CD14-positive monocyte (primary cell): Measurements from ENCODE around the gene WTAP. TPM values are rescaled to one million over a fixed set of nuclear protein-coding genes. Genes with fewer than 3 reads are reported as not detected.

Experiments used
- DNase-seq, 3 donors: peaks; one replicate each; pipeline ENCODE4 v3.0.0-alpha.2; 2011 to 2022
- H2AFZ ChIP-seq: 2 replicates; pipeline ENCODE4 v1.6.0; 2012; ENCODE audit warnings: mild to moderate bottlenecking, low read depth, low read length, inconsistent platforms; ENCODE audit not compliant: insufficient read depth, poor library complexity, severe bottlenecking
- H3K27ac ChIP-seq, 2 donors: 1 replicate in 1 of 2; 2 replicates in 1 of 2; pipeline ENCODE4 v1.5.1; 2012 to 2013; ENCODE audit warnings: low read length in 2 of 2, control low read depth in 1 of 2, inconsistent platforms in 1 of 2, low read depth in 1 of 2, mild to moderate bottlenecking in 1 of 2
- H3K27me3 ChIP-seq, 2 donors: one replicate each; pipeline versions ENCODE4 v1.6.0 to v1.6.1; 2011 to 2013; ENCODE audit warnings: low read length in 2 of 2; ENCODE audit not compliant: control insufficient read depth in 2 of 2, insufficient read depth in 2 of 2
- H3K36me3 ChIP-seq, 2 donors: replicated peaks in 1 of 2; 1 replicate in 1 of 2; 2 replicates in 1 of 2; pipeline versions ENCODE4 v1.5.1 to v1.6.1; 2012 to 2013; ENCODE audit warnings: low read length in 2 of 2, control low read depth in 1 of 2, inconsistent platforms in 1 of 2, mild to moderate bottlenecking in 1 of 2; ENCODE audit not compliant: insufficient read depth in 2 of 2, control insufficient read depth in 1 of 2
- H3K4me1 ChIP-seq, 2 donors: 1 replicate in 1 of 2; 2 replicates in 1 of 2; pipeline versions ENCODE4 v1.5.1 to v1.6.1; 2012 to 2013; ENCODE audit warnings: low read length in 2 of 2, control low read depth in 1 of 2, inconsistent platforms in 1 of 2, mild to moderate bottlenecking in 1 of 2, moderate library complexity in 1 of 2; ENCODE audit not compliant: insufficient read depth in 2 of 2, control insufficient read depth in 1 of 2
- H3K4me2 ChIP-seq: replicated peaks from 2 replicates; pipeline ENCODE3; 2012; ENCODE audit warnings: low read length, moderate library complexity, mild to moderate bottlenecking; ENCODE audit not compliant: poor library complexity, severe bottlenecking; ENCODE audit errors: extremely low read depth
- H3K4me3 ChIP-seq, 3 experiments: fragments of 200-600 bp in 1 of 3; sonication (generic) in 1 of 3; replicated peaks in 1 of 3; 1 replicate in 2 of 3; 2 replicates in 1 of 3; pipeline ENCODE4 v1.5.1; 2011 to 2013; ENCODE audit warnings: low read length in 3 of 3, mild to moderate bottlenecking in 3 of 3, control low read depth in 2 of 3, low read depth in 2 of 3, inconsistent platforms in 1 of 3, moderate library complexity in 1 of 3
- H3K79me2 ChIP-seq: 2 replicates; pipeline ENCODE4 v1.6.0; 2012; ENCODE audit warnings: mild to moderate bottlenecking, control low read depth, inconsistent platforms, low read length, moderate library complexity; ENCODE audit not compliant: insufficient read depth
- H3K9ac ChIP-seq: 2 replicates; pipeline ENCODE4 v1.6.0; 2017; ENCODE audit warnings: low read length, mild to moderate bottlenecking; ENCODE audit not compliant: insufficient read depth, poor library complexity, severe bottlenecking
- H3K9me3 ChIP-seq, 2 donors: replicated peaks in 1 of 2; 1 replicate in 1 of 2; 2 replicates in 1 of 2; pipeline versions ENCODE4 v1.5.1 to v1.6.1; 2012 to 2013; ENCODE audit warnings: low read length in 2 of 2, control low read depth in 1 of 2; ENCODE audit not compliant: control insufficient read depth in 1 of 2, insufficient read depth in 1 of 2
- H4K20me1 ChIP-seq: 2 replicates; pipeline ENCODE4 v1.6.0; 2012; ENCODE audit warnings: mild to moderate bottlenecking, low read length, control low read depth, moderate library complexity; ENCODE audit not compliant: insufficient read depth
- H3K27ac Mint-ChIP-seq, 7 donors: one replicate each; pipeline ENCODE4 v1.8.0; 2020; ENCODE audit warnings: mild to moderate bottlenecking in 7 of 7, mixed read lengths in 7 of 7, moderate library complexity in 6 of 7, inconsistent platforms in 2 of 7
- H3K27me3 Mint-ChIP-seq, 3 donors: one replicate each; pipeline ENCODE4 v1.8.0; 2021 to 2022; ENCODE audit warnings: low read depth in 3 of 3, mild to moderate bottlenecking in 3 of 3, mixed read lengths in 3 of 3, moderate library complexity in 3 of 3, inconsistent platforms in 1 of 3
- H3K36me3 Mint-ChIP-seq, 2 donors: one replicate each; pipeline ENCODE4 v1.8.0; 2020; ENCODE audit warnings: mixed read lengths in 2 of 2, inconsistent platforms in 1 of 2, mild to moderate bottlenecking in 1 of 2
- H3K4me1 Mint-ChIP-seq: one replicate; pipeline ENCODE4 v1.8.0; 2020; ENCODE audit warnings: mild to moderate bottlenecking, mixed read lengths
- H3K4me3 Mint-ChIP-seq, 2 donors: one replicate each; pipeline ENCODE4 v1.8.0; 2020; ENCODE audit warnings: mild to moderate bottlenecking in 2 of 2, mixed read lengths in 2 of 2, moderate library complexity in 1 of 2
- H3K9me3 Mint-ChIP-seq, 7 donors: one replicate each; pipeline ENCODE4 v1.8.0; 2020 to 2022; ENCODE audit warnings: mixed read lengths in 7 of 7, mild to moderate bottlenecking in 6 of 7, moderate library complexity in 6 of 7, inconsistent platforms in 2 of 7
- WGBS: methylation state at CpG from one replicate; pipeline ENCODE4 v1.1.5; 2013; ENCODE audit warnings: missing lambda C conversion rate; ENCODE audit not compliant: insufficient coverage; 5-methylcytosine and 5-hydroxymethylcytosine counted together
- intact Hi-C, 2 donors: fragments of 100-400 bp; cut with micrococcal nuclease; formaldehyde crosslinking; loops; one replicate each; pipeline versions ENCODE4 v1.15.0 to v1.15.1; 2023
- polyA minus RNA-seq: library from RNA; depleted of rRNA, polyadenylated mRNA; stranded (reverse); fragments of >200 nt; gene quantifications from 2 replicates; pipeline ENCODE4 v1.2.3, GENCODE V29; 2012
- polyA plus RNA-seq, 3 donors: library from polyadenylated mRNA; depleted of rRNA in 1 of 3; unstranded in 2 of 3; stranded (reverse) in 1 of 3; fragments of 300-500 nt in 2 of 3; fragments of >200 nt in 1 of 3; fragmentation: Illumina TruSeq in 2 of 3; gene quantifications; 1 replicate in 2 of 3; 2 replicates in 1 of 3; pipeline ENCODE4 v1.2.3, GENCODE V29; 2012 to 2021
- total RNA-seq, 12 experiments: library from RNA in 1 of 12; stranded (reverse) in 1 of 12; fragments of 120-200 nt in 1 of 12; gene quantifications; one replicate each; pipeline ENCODE4 v1.2.4 and lab custom pipeline; 2013 to 2026; ENCODE audit warnings: mixed read lengths in 6 of 12, inconsistent platforms in 1 of 12
- TF ChIP-seq, protein P1 (sequence below): fragments of 200-600 bp; IDR thresholded peaks from one replicate; pipeline ENCODE4 v1.8.0; 2022; ENCODE audit warnings: antibody characterized with exemption, mild to moderate bottlenecking

The WTAP gene
- 110 TPM for total RNA-seq (2013)
- 10 to 100 TPM; 50.8 to 95.9 (median 94.7) TPM for polyA plus RNA-seq
- polyA minus RNA-seq = 45.2 and 58.6 TPM in 2 replicates
- 338 to 1,975 (median 481) reads per million in 11 experiments for total RNA-seq (lab: John Stamatoyannopoulos, UW)

- Histone ChIP-seq H3K4me3 (peak within 1 kb of the TSS; percentile 82 to 98 (median 97)), H3K36me3 (peaks cover 0 to 9% of the 10 kb centered on the region in 2 donors), H4K20me1 (peaks cover 53% of the 10 kb centered on the region), H3K27ac (peak within 1 kb of the TSS; percentile 89 to 100), H3K9me3 (no peaks in the 10 kb centered on the region), H3K4me1 (peaks cover 27 to 44% of the 10 kb centered on the region in 2 donors), H3K4me2 (peak within 1 kb of the TSS; percentile 81), H3K27me3 (no peaks in the 10 kb centered on the region), H3K9ac (peak within 1 kb of the TSS; percentile 97), H3K79me2 (peaks cover 94% of the 10 kb centered on the region), H2AFZ (peak within 1 kb of the TSS; percentile 78)
- peak; percentile 90 to 96 (median 90) for DNase-seq
- TF ChIP-seq, protein P1, sequence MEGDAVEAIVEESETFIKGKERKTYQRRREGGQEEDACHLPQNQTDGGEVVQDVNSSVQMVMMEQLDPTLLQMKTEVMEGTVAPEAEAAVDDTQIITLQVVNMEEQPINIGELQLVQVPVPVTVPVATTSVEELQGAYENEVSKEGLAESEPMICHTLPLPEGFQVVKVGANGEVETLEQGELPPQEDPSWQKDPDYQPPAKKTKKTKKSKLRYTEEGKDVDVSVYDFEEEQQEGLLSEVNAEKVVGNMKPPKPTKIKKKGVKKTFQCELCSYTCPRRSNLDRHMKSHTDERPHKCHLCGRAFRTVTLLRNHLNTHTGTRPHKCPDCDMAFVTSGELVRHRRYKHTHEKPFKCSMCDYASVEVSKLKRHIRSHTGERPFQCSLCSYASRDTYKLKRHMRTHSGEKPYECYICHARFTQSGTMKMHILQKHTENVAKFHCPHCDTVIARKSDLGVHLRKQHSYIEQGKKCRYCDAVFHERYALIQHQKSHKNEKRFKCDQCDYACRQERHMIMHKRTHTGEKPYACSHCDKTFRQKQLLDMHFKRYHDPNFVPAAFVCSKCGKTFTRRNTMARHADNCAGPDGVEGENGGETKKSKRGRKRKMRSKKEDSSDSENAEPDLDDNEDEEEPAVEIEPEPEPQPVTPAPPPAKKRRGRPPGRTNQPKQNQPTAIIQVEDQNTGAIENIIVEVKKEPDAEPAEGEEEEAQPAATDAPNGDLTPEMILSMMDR = no peak
- Mint-ChIP-seq H3K4me1 (peaks cover 42% of the 10 kb centered on the region), H3K27ac (peak within 1 kb of the TSS; percentile 95 to 98 (median 97)), H3K27me3 (no peaks in the 10 kb centered on the region), H3K36me3 (peaks cover 10 to 26% of the 10 kb centered on the region in 2 donors), H3K9me3 (peaks cover 0 to 2% (median 0%) of the 10 kb centered on the region in 7 donors), H3K4me3 (peak within 1 kb of the TSS; percentile 89 to 92)
- intact Hi-C loops = loop anchor here (2.0 to 10.0 kb wide), 3 partner anchors 34 to 258 kb away; partner anchors contain the start of genes ACAT2 (in 2 of the 2) and SOD2 (in 1 of the 2)
- under 1% methylated on average over 83 of the region's 93 CpGs for WGBS
Observed at GRCh38 chr6:159726918-159727716, at the start of gene WTAP. Gene WTAP, plus strand, starts transcription at chr6:159727506. Its CDS starts 8,760 bp downstream, at chr6:159736266.

GRCh38 chr6:159677506-159678165 is 49.7 kb upstream of the WTAP start:
- no peak overlapping the region for H3K9ac ChIP-seq
- Mint-ChIP-seq H3K4me1 (peaks cover 34% of the 10 kb centered on the region), H3K27ac (peak overlapping the region in 1 of 7 donors; percentile 42), H3K27me3 (peaks cover 0 to 2% (median 0%) of the 10 kb centered on the region in 3 donors), H3K4me3 (no peak overlapping the region), H3K9me3 (peaks cover 1 to 5% (median 3%) of the 10 kb centered on the region in 7 donors), H3K36me3 (peaks cover 37 to 59% of the 10 kb centered on the region in 2 donors)
- no peak overlapping the region for H3K4me2 ChIP-seq
- no peaks in the 10 kb centered on the region for H3K9me3 ChIP-seq
- TF ChIP-seq, protein P1 = no peak
- peak in 1 of 3 donors; percentile 52 for DNase-seq
- no peak overlapping the region for H3K27ac ChIP-seq
- WGBS = 100% methylated on average over 1 of the region's 5 CpGs
- H3K4me1 ChIP-seq = peaks cover 25 to 34% of the 10 kb centered on the region in 2 donors
- H3K27me3 ChIP-seq = no peaks in the 10 kb centered on the region
- peaks cover 13% of the 10 kb centered on the region for H3K79me2 ChIP-seq
- peaks cover 30 to 54% of the 10 kb centered on the region in 2 donors for H3K36me3 ChIP-seq
- no peak overlapping the region for H3K4me3 ChIP-seq
- no peak overlapping the region for H2AFZ ChIP-seq
- peaks cover 46% of the 10 kb centered on the region for H4K20me1 ChIP-seq
- intact Hi-C loops = no loop called here
